Esophagus muscularis mucosa (tissue), 4 donors: ENCODE results near the gene GCDH. TPM values are rescaled to one million over a fixed set of nuclear protein-coding genes. Genes with fewer than 3 reads are reported as not detected.
"Not testable (repeated sequence)": the region's sequence is repeated elsewhere in the genome, so short reads cannot be mapped to it uniquely, and the experiment has no call there.

ENCODE experiments used
- DNase-seq: peaks from one replicate; pipeline ENCODE4 v3.0.0-alpha.2; 2017; ENCODE audit errors: extremely low spot score
- H3K27ac ChIP-seq, 4 donors: fragments of 200-600 bp; sonication (generic); replicated peaks in 1 of 4; 1 replicate in 3 of 4; 2 replicates in 1 of 4; pipeline ENCODE4 v1.5.1; 2016 to 2019; ENCODE audit warnings: mild to moderate bottlenecking in 1 of 4
- H3K27me3 ChIP-seq, 4 donors: fragments of 200-600 bp; sonication (generic); one replicate each; pipeline versions ENCODE4 v1.5.1 to v1.6.0; 2016 to 2019
- H3K36me3 ChIP-seq, 4 donors: fragments of 200-600 bp; sonication (generic); one replicate each; pipeline ENCODE4 v1.5.1; 2016 to 2019
- H3K4me1 ChIP-seq, 4 donors: fragments of 200-600 bp; sonication (generic); one replicate each; pipeline ENCODE4 v1.5.1; 2016 to 2019
- H3K4me3 ChIP-seq, 4 donors: fragments of 200-600 bp; sonication (generic); 1 replicate in 2 of 4; 2 replicates in 2 of 4; pipeline ENCODE4 v1.5.1; 2016 to 2019; ENCODE audit warnings: mild to moderate bottlenecking in 4 of 4, moderate library complexity in 1 of 4
- H3K9me3 ChIP-seq, 4 donors: fragments of 200-600 bp; sonication (generic); 1 replicate in 3 of 4; 2 replicates in 1 of 4; pipeline ENCODE4 v1.5.1; 2016 to 2019
- CTCF ChIP-seq, 3 experiments: fragments of 200-600 bp in 2 of 3; fragments of 450-650 bp in 1 of 3; sonication (generic) in 2 of 3; IDR thresholded peaks; one replicate each; pipeline ENCODE4 v1.5.1; 2017 to 2019; ENCODE audit warnings: antibody characterized with exemption in 3 of 3, mild to moderate bottlenecking in 2 of 3, moderate library complexity in 1 of 3
- EP300 ChIP-seq: sonication (generic); formaldehyde crosslinking; IDR thresholded peaks from one replicate; pipeline ENCODE4 v1.6.1; 2017; ENCODE audit warnings: antibody characterized with exemption
- POLR2A ChIP-seq: fragments of 450-650 bp; IDR thresholded peaks from one replicate; pipeline ENCODE4 v1.6.1; 2017; ENCODE audit warnings: antibody characterized with exemption, moderate library complexity, mild to moderate bottlenecking, low read depth
- POLR2AphosphoS5 ChIP-seq, 2 donors: sonication (generic); formaldehyde crosslinking; IDR thresholded peaks; one replicate each; pipeline ENCODE4 v1.6.1; 2017; ENCODE audit warnings: antibody characterized with exemption in 2 of 2
- WGBS: methylation state at CpG from one replicate; pipeline ENCODE4 v1.1.5; 2018; 5-methylcytosine and 5-hydroxymethylcytosine counted together
- intact Hi-C: fragments of 100-400 bp; cut with DNase I; formaldehyde crosslinking; loops from one replicate; pipeline ENCODE4 v1.15.1; 2023
- total RNA-seq, 4 donors: library from RNA; depleted of rRNA; stranded (reverse); fragments of >200 nt; gene quantifications; one replicate each; pipeline versions ENCODE4 v1.1.0 to v1.2.1, GENCODE V29; 2016

GCDH gene
- total RNA-seq, 4 donors from 2014 or later = 36.1 to 63.6 (median 52.9) TPM

GRCh38 chr19:12884926-12885748 lies 5.8 kb upstream of the GCDH start:
- intact Hi-C loops = loop anchor here (1.0 kb wide), 1 partner anchor 80 kb away; no protein-coding TSS in a partner anchor
- Histone ChIP-seq H3K27ac (peak overlapping the region in 1 of 4 donors; percentile 14), H3K9me3 (peaks cover 0 to 13% (median 6%) of the 10 kb centered on the region in 4 donors), H3K27me3 (peaks cover 0 to 43% (median 21%) of the 10 kb centered on the region in 4 donors), H3K4me1 (peaks cover 19 to 36% (median 30%) of the 10 kb centered on the region in 4 donors), H3K36me3 (no peaks in the 10 kb centered on the region), H3K4me3 (peak overlapping the region; percentile 47 to 56 (median 52))
- 7% methylated on average over 42 of the region's 73 CpGs for WGBS
- no peak for DNase-seq
- TF ChIP-seq POLR2A (no peak), CTCF (IDR thresholded peaks at IDR 0.05) (peak; percentile 60 to 71 (median 66)), POLR2AphosphoS5 (IDR thresholded peaks at IDR 0.05) (no peak)

- Histone ChIP-seq H3K9me3 (peaks cover 0 to 13% (median 6%) of the 10 kb centered on the region in 4 donors), H3K27me3 (peaks cover 0 to 43% (median 21%) of the 10 kb centered on the region in 4 donors), H3K4me1 (peaks cover 23 to 33% (median 26%) of the 10 kb centered on the region in 4 donors), H3K27ac (peak overlapping the region in 1 of 4 donors; percentile 14), H3K36me3 (no peaks in the 10 kb centered on the region), H3K4me3 (peak overlapping the region; percentile 47 to 56 (median 52))
- no peak for DNase-seq
- TF ChIP-seq POLR2A (no peak), EP300 (no peak), CTCF (IDR thresholded peaks at IDR 0.05) (no peak), POLR2AphosphoS5 (IDR thresholded peaks at IDR 0.05) (no peak)
- 37% methylated on average over 5 of the region's 53 CpGs for WGBS
- intact Hi-C loops = loop anchor here (1.0 kb wide), 1 partner anchor 79 kb away; no protein-coding TSS in a partner anchor
These were observed 5.0 kb upstream of the GCDH start for GRCh38 chr19:12885749-12886650.

DNA sequence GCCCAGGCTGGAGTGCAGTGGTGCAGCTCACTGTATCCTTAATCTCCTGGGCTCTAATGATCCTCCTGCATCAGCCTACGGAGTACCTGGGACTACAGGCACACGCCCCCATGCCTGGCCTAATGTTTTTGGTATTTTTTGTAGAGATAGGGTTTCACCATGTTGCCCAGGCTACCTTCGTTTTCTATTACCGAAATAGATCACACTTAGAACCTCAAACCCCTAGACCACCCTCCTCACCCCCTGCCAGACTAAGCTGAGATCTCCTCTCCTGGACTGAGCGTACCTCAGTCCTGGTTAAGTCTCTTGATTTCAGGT lies 4.3 kb upstream of the GCDH start:
- peaks cover 25 to 35% (median 29%) of the 10 kb centered on the region in 4 donors for H3K4me1 ChIP-seq
- H3K9me3 ChIP-seq = peaks cover 0 to 13% (median 6%) of the 10 kb centered on the region in 4 donors
- H3K27ac ChIP-seq = no peak overlapping the region
- WGBS = 80% methylated on average over 5 of the region's 5 CpGs
- intact Hi-C loops = no loop called here
- TF ChIP-seq POLR2A = no peak
- H3K4me3 ChIP-seq = no peak overlapping the region
- H3K36me3 ChIP-seq = no peaks in the 10 kb centered on the region
- H3K27me3 ChIP-seq = peaks cover 0 to 43% (median 21%) of the 10 kb centered on the region in 4 donors
- no peak for DNase-seq

DNA sequence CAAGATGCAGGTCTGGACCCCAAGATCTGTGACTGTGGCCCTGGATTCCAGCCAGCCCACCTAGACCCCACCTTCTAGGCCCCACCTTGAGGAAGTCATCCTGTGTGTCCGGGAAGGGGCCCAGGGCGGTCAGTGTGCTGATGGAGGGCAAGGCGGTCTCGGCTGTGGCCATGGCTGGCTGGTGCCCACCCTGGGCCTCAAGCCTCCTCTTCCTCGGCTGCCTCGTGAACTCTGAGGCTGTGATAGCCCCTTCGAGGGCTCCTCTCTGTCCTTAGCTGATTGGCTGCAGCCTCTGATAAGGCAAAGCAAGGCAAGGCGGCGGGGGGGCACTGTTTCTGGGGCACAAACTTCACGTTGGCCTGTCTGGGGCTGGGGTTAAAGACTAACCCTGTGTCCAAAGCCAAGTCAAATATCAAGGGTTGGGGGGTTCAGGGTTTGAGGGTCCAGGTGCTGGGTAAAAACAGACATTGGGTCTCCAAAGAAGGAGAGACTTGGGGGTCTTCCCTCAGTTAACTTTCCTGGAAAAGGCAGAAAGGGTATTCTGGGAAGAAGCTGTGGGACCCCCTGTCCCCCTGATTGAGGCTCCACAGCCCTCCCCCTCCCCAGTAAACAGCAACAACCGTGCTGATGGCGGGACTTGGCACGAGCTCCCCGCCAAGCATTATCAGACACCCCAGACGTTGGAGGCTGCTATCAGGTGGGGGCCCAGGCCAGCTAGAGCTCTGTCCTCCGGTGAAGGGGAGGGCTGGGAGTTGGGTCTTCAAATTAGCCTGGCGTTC lies 3.8 kb upstream of the GCDH start, which contains the start of gene KLF1:
KLF1 (minus strand) TSS at position 233 of the 779 bp plus-strand sequence; CDS start at position 172, 61 bp downstream.
- Histone ChIP-seq H3K4me3 (peak within 1 kb of the TSS; percentile 47 to 56 (median 52)), H3K9me3 (peaks cover 0 to 13% (median 6%) of the 10 kb centered on the region in 4 donors), H3K27ac (no peak within 1 kb of the TSS), H3K4me1 (peaks cover 27 to 35% (median 33%) of the 10 kb centered on the region in 4 donors), H3K27me3 (peaks cover 0 to 43% (median 21%) of the 10 kb centered on the region in 4 donors), H3K36me3 (no peaks in the 10 kb centered on the region)
- 82% methylated on average over 13 of the region's 17 CpGs for WGBS
- intact Hi-C loops = no loop called here
- DNase-seq = no peak
- no peak for TF ChIP-seq POLR2AphosphoS5 (IDR thresholded peaks at IDR 0.05)

GRCh38 chr19:12888006-12888603 lies 2.9 kb upstream of the GCDH start:
- no peak for TF ChIP-seq EP300
- H3K27me3 ChIP-seq = peaks cover 0 to 43% (median 21%) of the 10 kb centered on the region in 4 donors
- H3K27ac ChIP-seq = no peak overlapping the region
- intact Hi-C loops = no loop called here
- no peak for DNase-seq
- H3K4me3 ChIP-seq = no peak overlapping the region
- peaks cover 28 to 40% (median 38%) of the 10 kb centered on the region in 4 donors for H3K4me1 ChIP-seq
- H3K36me3 ChIP-seq = peaks cover 0 to 6% (median 3%) of the 10 kb centered on the region in 4 donors
- H3K9me3 ChIP-seq = peaks cover 0 to 13% (median 6%) of the 10 kb centered on the region in 4 donors
- 87% methylated on average over 5 of the region's 5 CpGs for WGBS

GRCh38 chr19:12890299-12890786 lies 617 bp upstream of the GCDH start:
- H3K4me3 ChIP-seq = peak overlapping the region; percentile 27 to 98 (median 91)
- H3K9me3 ChIP-seq = not testable (repeated sequence)

More at GRCh38 chr19:12890299-12890786, 617 bp upstream of the GCDH start:
- H3K4me1 ChIP-seq = peaks cover 22 to 32% (median 30%) of the 10 kb centered on the region in 4 donors
- DNase-seq, intact Hi-C loops: not testable (repeated sequence)
- WGBS = 34% methylated on average over 10 of the region's 10 CpGs
- H3K27me3 ChIP-seq = peaks cover 0 to 22% (median 9%) of the 10 kb centered on the region in 4 donors
- peak overlapping the region; percentile 55 to 91 (median 80) for H3K27ac ChIP-seq
- H3K36me3 ChIP-seq = peaks cover 13 to 27% (median 26%) of the 10 kb centered on the region in 4 donors
